Mesenteric fat pad (tissue), 1 donor: Measurements from ENCODE around the gene ARHGAP22. TPM values are rescaled to one million over a fixed set of nuclear protein-coding genes. Genes with fewer than 3 reads are reported as not detected.
"Not testable (repeated sequence)": the region's sequence is repeated elsewhere in the genome, so short reads cannot be mapped to it uniquely, and the experiment has no call there.

Experiments
- DNase-seq: peaks from one replicate; pipeline ENCODE4 v3.0.0-alpha.2; 2020; ENCODE audit warnings: low spot score
- total RNA-seq: library from RNA; stranded (reverse); fragmentation: NEBNext Ultra II Directional; extraction: Animal tissue kit (Norgen Biotek cat#: 25700); gene quantifications from one replicate; pipeline ENCODE4 v1.2.1, GENCODE V29; 2021
- donor health status: DM: yes; HTN: yes; CAD: no.

The ARHGAP22 gene
- total RNA-seq, 1 donor from 2014 or later: 8.8 TPM

- no peak for DNase-seq
Measured at GRCh38 chr10:48439581-48440041, 165.3 kb downstream of the ARHGAP22 start.

GRCh38 chr10:48439031-48439430, 165.8 kb downstream of the ARHGAP22 start:
- DNase-seq: no peak

GRCh38 chr10:48437546-48437945, 167.3 kb downstream of the ARHGAP22 start:
- no peak for DNase-seq

GRCh38 chr10:48431871-48432270, 173.0 kb downstream of the ARHGAP22 start:
- no peak for DNase-seq

GRCh38 chr10:48430402-48430993, 174.4 kb downstream of the ARHGAP22 start:
- no peak for DNase-seq

GRCh38 chr10:48429309-48429708, 175.6 kb downstream of the ARHGAP22 start:
- no peak for DNase-seq

- DNase-seq: no peak
Measured at GRCh38 chr10:48428896-48429295, 176.0 kb downstream of the ARHGAP22 start.

- no peak for DNase-seq
Measured at GRCh38 chr10:48423884-48424283, 181.0 kb downstream of the ARHGAP22 start.

- not testable (repeated sequence) for DNase-seq
Measured at GRCh38 chr10:48421862-48422261, 183.0 kb downstream of the ARHGAP22 start.

- DNase-seq: no peak
Measured at GRCh38 chr10:48419714-48420113, 185.2 kb downstream of the ARHGAP22 start.

GRCh38 chr10:48418189-48418788, 186.6 kb downstream of the ARHGAP22 start:
- DNase-seq: no peak

GRCh38 chr10:48417374-48417773, 187.5 kb downstream of the ARHGAP22 start:
- DNase-seq: no peak

- DNase-seq: no peak
Measured at GRCh38 chr10:48416584-48417232, 188.2 kb downstream of the ARHGAP22 start.

- DNase-seq: no peak
Measured at GRCh38 chr10:48414778-48415177, 190.1 kb downstream of the ARHGAP22 start.

GRCh38 chr10:48414160-48414559, 190.7 kb downstream of the ARHGAP22 start:
- DNase-seq: no peak

- no peak for DNase-seq
Measured at GRCh38 chr10:48412933-48413332, 191.9 kb downstream of the ARHGAP22 start.

- DNase-seq: no peak
Measured at GRCh38 chr10:48412081-48412480, 192.8 kb downstream of the ARHGAP22 start.

- no peak for DNase-seq
Measured at GRCh38 chr10:48411510-48411909, 193.4 kb downstream of the ARHGAP22 start.

- no peak for DNase-seq
Measured at GRCh38 chr10:48410503-48410902, 194.4 kb downstream of the ARHGAP22 start.

GRCh38 chr10:48406658-48407057, 198.2 kb downstream of the ARHGAP22 start:
- no peak for DNase-seq

- no peak for DNase-seq
Measured at GRCh38 chr10:48406204-48406603, 198.7 kb downstream of the ARHGAP22 start.

- DNase-seq: no peak
Measured at GRCh38 chr10:48404646-48405045, 200.2 kb downstream of the ARHGAP22 start.

- DNase-seq: no peak
Measured at GRCh38 chr10:48400850-48401220, 204.0 kb downstream of the ARHGAP22 start.
